T-helper 22 cell (primary cell): Measurements from ENCODE around the gene LYZL6.
A peak's percentile ranks its signal among the peaks of the same experiment; 100 is the strongest.
"Not testable (repeated sequence)": the region's sequence is repeated elsewhere in the genome, so short reads cannot be mapped to it uniquely, and the experiment has no call there.

Experiments
- DNase-seq: peaks from one replicate; pipeline ENCODE4 v3.0.0-alpha.2; 2020; ENCODE audit warnings: low read depth

The LYZL6 gene

GRCh38 chr17:35906926-35907637 lies 36.4 kb downstream of the LYZL6 start:
- no peak for DNase-seq

GRCh38 chr17:35906191-35906925 lies 37.2 kb downstream of the LYZL6 start:
- DNase-seq = no peak

- no peak for DNase-seq
These were observed 40.1 kb downstream of the LYZL6 start for GRCh38 chr17:35903451-35903850.

GRCh38 chr17:35901631-35902175 lies 41.8 kb downstream of the LYZL6 start:
- DNase-seq = no peak

- no peak for DNase-seq
These were observed 42.6 kb downstream of the LYZL6 start for GRCh38 chr17:35900708-35901480.

GRCh38 chr17:35900280-35900679 lies 43.2 kb downstream of the LYZL6 start:
- DNase-seq = no peak

GRCh38 chr17:35898283-35899070 lies 45.0 kb downstream of the LYZL6 start:
- DNase-seq = no peak

GRCh38 chr17:35897772-35898171 lies 45.7 kb downstream of the LYZL6 start:
- DNase-seq = not testable (repeated sequence)

- DNase-seq = no peak
These were observed 47.6 kb downstream of the LYZL6 start for GRCh38 chr17:35895636-35896587.

- no peak for DNase-seq
These were observed 49.3 kb downstream of the LYZL6 start for GRCh38 chr17:35894206-35894605.

- no peak for DNase-seq
These were observed 49.8 kb downstream of the LYZL6 start for GRCh38 chr17:35893751-35894150.

- DNase-seq = no peak
These were observed 51.1 kb downstream of the LYZL6 start for GRCh38 chr17:35892091-35893035.

- DNase-seq = no peak
These were observed 52.2 kb downstream of the LYZL6 start for GRCh38 chr17:35891269-35891668.

GRCh38 chr17:35890774-35891155 lies 52.7 kb downstream of the LYZL6 start:
- DNase-seq = peak; percentile 4

- DNase-seq = no peak
These were observed 53.4 kb downstream of the LYZL6 start for GRCh38 chr17:35889818-35890773.

GRCh38 chr17:35889241-35889640 lies 54.3 kb downstream of the LYZL6 start:
- no peak for DNase-seq
